Common myeloid progenitor, CD34-positive (primary cell): ENCODE results near the gene PRKCB.

Experiments used
- CTCF ChIA-PET: fragments of 350-600 bp; sonication (Branson Sonifier 250); formaldehyde crosslinking; loops from one replicate; lab custom pipeline; 2021; ENCODE audit warnings: antibody characterized with exemption; lab: Charles Lee
- POLR2A ChIA-PET: fragments of 350-600 bp; sonication (Branson Sonifier 250); formaldehyde crosslinking; loops from one replicate; lab custom pipeline; 2021; ENCODE audit warnings: antibody characterized with exemption; lab: Charles Lee
- DNase-seq, 3 donors: peaks; one replicate each; pipeline versions ENCODE4 v3.0.0 to v3.0.0-alpha.2; 2013
- H3K27ac ChIP-seq, 2 experiments: 1 replicate in 1 of 2; 2 replicates in 1 of 2; pipeline ENCODE4 v1.7.0; 2013; ENCODE audit warnings: inconsistent platforms in 2 of 2, low read length in 2 of 2, mild to moderate bottlenecking in 2 of 2, low read depth in 1 of 2, moderate library complexity in 1 of 2; ENCODE audit not compliant: severe bottlenecking in 2 of 2, insufficient read depth in 1 of 2, poor library complexity in 1 of 2
- H3K27me3 ChIP-seq, 5 experiments: replicated peaks in 2 of 5; 1 replicate in 3 of 5; 2 replicates in 2 of 5; pipeline versions ENCODE4 v1.6.1 to v1.7.0; 2013; ENCODE audit warnings: low read length in 4 of 5, mild to moderate bottlenecking in 2 of 5, moderate library complexity in 2 of 5, inconsistent platforms in 1 of 5; ENCODE audit not compliant: insufficient read depth in 5 of 5, control insufficient read depth in 4 of 5
- H3K36me3 ChIP-seq, 4 experiments: 1 replicate in 2 of 4; 2 replicates in 2 of 4; pipeline versions ENCODE4 v1.6.1 to v1.7.0; 2013; ENCODE audit warnings: low read length in 3 of 4, control low read depth in 1 of 4, mild to moderate bottlenecking in 1 of 4; ENCODE audit not compliant: control insufficient read depth in 4 of 4, insufficient read depth in 4 of 4
- H3K4me1 ChIP-seq, 4 experiments: 1 replicate in 3 of 4; 2 replicates in 1 of 4; pipeline versions ENCODE4 v1.6.1 to v1.7.1; 2013; ENCODE audit warnings: low read length in 3 of 4, mild to moderate bottlenecking in 3 of 4, control low read depth in 1 of 4, inconsistent platforms in 1 of 4, moderate library complexity in 1 of 4; ENCODE audit not compliant: control insufficient read depth in 4 of 4, insufficient read depth in 4 of 4; ENCODE audit errors: control extremely low read depth in 1 of 4
- H3K4me3 ChIP-seq, 7 experiments: 1 replicate in 4 of 7; 2 replicates in 3 of 7; pipeline versions ENCODE4 v1.5.1 to v1.7.0; 2013; ENCODE audit warnings: mild to moderate bottlenecking in 7 of 7, low read length in 6 of 7, moderate library complexity in 6 of 7, inconsistent platforms in 2 of 7, low read depth in 2 of 7, control low read depth in 1 of 7; ENCODE audit not compliant: insufficient read depth in 4 of 7, control insufficient read depth in 1 of 7; ENCODE audit errors: extremely low read depth in 1 of 7
- H3K9me3 ChIP-seq, 5 experiments: 1 replicate in 4 of 5; 2 replicates in 1 of 5; pipeline versions ENCODE4 v1.6.1 to v1.7.1; 2013; ENCODE audit warnings: low read length in 4 of 5, mild to moderate bottlenecking in 2 of 5, inconsistent platforms in 1 of 5, low read depth in 1 of 5, moderate library complexity in 1 of 5; ENCODE audit not compliant: control insufficient read depth in 4 of 5, insufficient read depth in 2 of 5; ENCODE audit errors: control extremely low read depth in 1 of 5
- WGBS: methylation state at CpG from one replicate; pipeline ENCODE4 v1.1.5; 2013; ENCODE audit not compliant: insufficient coverage; 5-methylcytosine and 5-hydroxymethylcytosine counted together

Gene PRKCB

GRCh38 chr16:24135624-24136565, 300.1 kb downstream of the PRKCB start:
- H3K4me1 ChIP-seq: no peaks in the 10 kb centered on the region
- ChIA-PET CTCF (interaction anchor here (0.6 kb wide), 1 partner anchor 259 kb away, joined by 3 read pairs; no protein-coding TSS in a partner anchor), POLR2A (no interaction called here)
- no peaks in the 10 kb centered on the region for H3K27me3 ChIP-seq
- peaks cover 4 to 23% (median 13%) of the 10 kb centered on the region in 4 experiments for H3K36me3 ChIP-seq
- peaks cover 0 to 9% (median 0%) of the 10 kb centered on the region in 5 experiments for H3K9me3 ChIP-seq
- DNase-seq: peak in 2 of 3 donors; percentile 49 to 76
- no peak overlapping the region for H3K4me3 ChIP-seq
- 83% methylated on average over 7 of the region's 9 CpGs for WGBS
- H3K27ac ChIP-seq: peak overlapping the region in 1 of 2 experiments; percentile 32

- no peak overlapping the region for H3K27ac ChIP-seq
- 100% methylated on average over 2 of the region's 2 CpGs for WGBS
- H3K36me3 ChIP-seq: peaks cover 3 to 24% (median 13%) of the 10 kb centered on the region in 4 experiments
- DNase-seq: no peak
- H3K9me3 ChIP-seq: peaks cover 0 to 9% (median 0%) of the 10 kb centered on the region in 5 experiments
- no peaks in the 10 kb centered on the region for H3K27me3 ChIP-seq
- H3K4me1 ChIP-seq: no peaks in the 10 kb centered on the region
- ChIA-PET CTCF (no interaction called here), POLR2A (no interaction called here)
- no peak overlapping the region for H3K4me3 ChIP-seq
Observed at GRCh38 chr16:24138024-24138423, 302.2 kb downstream of the PRKCB start.

- ChIA-PET POLR2A (no interaction called here), CTCF (interaction anchor here (1.0 kb wide), 1 partner anchor 14 kb away, joined by 3 read pairs; no protein-coding TSS in a partner anchor)
- H3K36me3 ChIP-seq: peaks cover 3 to 19% (median 13%) of the 10 kb centered on the region in 4 experiments
- no peak overlapping the region for H3K4me3 ChIP-seq
- no peaks in the 10 kb centered on the region for H3K27me3 ChIP-seq
- H3K27ac ChIP-seq: no peak overlapping the region
- DNase-seq: no peak
- 44% methylated on average over 2 of the region's 2 CpGs for WGBS
- peaks cover 0 to 9% (median 0%) of the 10 kb centered on the region in 5 experiments for H3K9me3 ChIP-seq
- H3K4me1 ChIP-seq: no peaks in the 10 kb centered on the region
Observed at GRCh38 chr16:24138575-24138974, 302.8 kb downstream of the PRKCB start.

GRCh38 chr16:24139282-24139681, 303.5 kb downstream of the PRKCB start:
- CTCF ChIA-PET: interaction anchor here (1.0 kb wide), 1 partner anchor 13 kb away, joined by 3 read pairs; no protein-coding TSS in a partner anchor
- H3K36me3 ChIP-seq: peaks cover 3 to 17% (median 12%) of the 10 kb centered on the region in 4 experiments
- POLR2A ChIA-PET: no interaction called here

GRCh38 chr16:24140730-24141129, 304.9 kb downstream of the PRKCB start:
- H3K4me3 ChIP-seq: no peak overlapping the region
- H3K27me3 ChIP-seq: no peaks in the 10 kb centered on the region
- POLR2A ChIA-PET: no interaction called here
- DNase-seq: no peak
- CTCF ChIA-PET: no interaction called here
- no CpG with 5 or more reads among the region's 2 CpGs for WGBS
- peaks cover 0 to 9% (median 0%) of the 10 kb centered on the region in 5 experiments for H3K9me3 ChIP-seq
- no peaks in the 10 kb centered on the region for H3K4me1 ChIP-seq
- H3K36me3 ChIP-seq: peaks cover 4 to 21% (median 11%) of the 10 kb centered on the region in 4 experiments
- H3K27ac ChIP-seq: no peak overlapping the region

More at GRCh38 chr16:24139282-24139681, 303.5 kb downstream of the PRKCB start:
- no peak overlapping the region for H3K4me3 ChIP-seq
- H3K4me1 ChIP-seq: no peaks in the 10 kb centered on the region
- no peak overlapping the region for H3K27ac ChIP-seq
- DNase-seq: peak in 2 of 3 donors; percentile 7 to 28
- H3K9me3 ChIP-seq: peaks cover 0 to 9% (median 0%) of the 10 kb centered on the region in 5 experiments
- WGBS: 100% methylated on average over 3 of the region's 3 CpGs
- no peaks in the 10 kb centered on the region for H3K27me3 ChIP-seq

- Histone ChIP-seq H3K27me3 (no peaks in the 10 kb centered on the region), H3K4me3 (no peak overlapping the region), H3K9me3 (peaks cover 0 to 9% (median 0%) of the 10 kb centered on the region in 5 experiments), H3K36me3 (peaks cover 3 to 21% (median 10%) of the 10 kb centered on the region in 4 experiments), H3K27ac (no peak overlapping the region), H3K4me1 (no peaks in the 10 kb centered on the region)
- 95% methylated on average over 4 of the region's 5 CpGs for WGBS
- DNase-seq: no peak
- ChIA-PET CTCF (interaction anchor here (0.9 to 1.9 kb wide), 2 partner anchors 13 to 71 kb away, joined by 3 to 5 read pairs; no protein-coding TSS in a partner anchor), POLR2A (no interaction called here)
Observed at GRCh38 chr16:24141466-24141865, 305.7 kb downstream of the PRKCB start.
